Suppressor macrophage treated with lipopolysaccharide for 1 hour (primary cell): ENCODE measurements around the gene MCTP1.
"Not testable (repeated sequence)": the region's sequence is repeated elsewhere in the genome, so short reads cannot be mapped to it uniquely, and the experiment has no call there.

Source experiments
- DNase-seq, 3 donors: peaks; one replicate each; pipeline ENCODE4 v3.0.0-alpha.2; 2020 to 2022

MCTP1 gene

DNA sequence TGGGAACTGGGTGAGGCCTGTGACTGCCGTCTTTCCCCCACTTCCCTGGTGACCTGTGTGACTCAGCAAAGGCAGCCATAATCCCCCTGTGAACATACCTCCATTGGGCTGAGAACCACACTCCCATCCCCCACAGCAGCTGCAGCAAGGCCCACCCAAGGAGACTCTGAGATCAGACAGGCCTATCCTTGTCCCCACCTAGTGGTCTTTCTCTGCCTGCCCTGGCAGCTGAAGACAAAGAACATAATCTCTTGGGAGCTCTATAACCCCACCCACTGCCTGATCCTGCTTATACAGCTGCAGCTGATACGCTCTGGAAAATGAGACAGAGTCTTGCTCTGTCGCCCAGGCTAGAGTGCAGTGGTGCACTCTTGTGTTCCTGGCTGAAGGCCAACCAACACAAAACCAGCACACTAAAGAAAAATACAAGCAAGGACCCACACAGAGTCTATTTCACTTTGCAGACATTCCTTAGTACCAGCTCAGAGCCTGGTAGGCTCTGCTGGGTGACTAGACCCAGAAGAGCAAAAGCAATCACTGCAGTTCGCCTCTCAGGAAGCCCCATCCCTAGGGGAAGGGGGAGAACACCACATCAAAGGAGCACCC lies 106.7 kb downstream of the MCTP1 start:
- no peak for DNase-seq

DNA sequence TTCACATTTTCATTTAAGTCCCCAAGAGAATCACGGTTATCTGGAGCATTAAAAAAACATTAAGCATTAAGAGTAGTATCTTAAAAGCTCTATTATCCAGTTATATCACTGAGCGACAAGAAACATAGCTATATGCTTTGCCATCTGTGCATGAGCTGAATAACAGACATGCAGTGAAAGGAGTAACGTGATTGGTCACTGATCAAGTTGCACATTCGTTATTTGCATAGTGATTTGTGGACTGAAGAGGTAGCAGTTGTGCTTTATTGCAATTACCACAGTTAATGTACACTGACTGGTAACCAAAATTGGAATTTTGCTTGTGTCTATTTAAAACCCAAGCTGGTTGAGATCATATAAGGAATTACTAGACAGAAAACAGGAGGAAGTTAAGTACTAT lies 107.4 kb downstream of the MCTP1 start:
- DNase-seq = no peak

DNA sequence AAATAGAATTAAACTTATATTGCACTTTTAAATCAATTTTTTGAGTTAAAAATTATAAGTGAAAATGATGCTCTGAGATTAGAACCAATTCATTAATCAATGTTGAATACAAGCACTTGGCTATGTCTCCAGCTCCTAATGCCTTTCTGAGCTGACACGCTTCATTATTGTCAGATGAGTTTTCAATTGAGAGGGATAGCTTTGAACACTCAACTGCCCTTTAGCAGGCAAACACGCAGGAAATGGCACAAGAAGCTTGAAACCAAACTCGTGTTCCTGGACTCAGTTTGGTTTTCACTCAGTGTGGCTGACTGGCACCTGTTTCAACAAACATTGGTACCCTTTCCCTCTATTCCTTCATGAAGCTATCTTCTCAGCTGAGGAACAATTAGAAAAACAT lies 109.8 kb downstream of the MCTP1 start:
- no peak for DNase-seq

DNA sequence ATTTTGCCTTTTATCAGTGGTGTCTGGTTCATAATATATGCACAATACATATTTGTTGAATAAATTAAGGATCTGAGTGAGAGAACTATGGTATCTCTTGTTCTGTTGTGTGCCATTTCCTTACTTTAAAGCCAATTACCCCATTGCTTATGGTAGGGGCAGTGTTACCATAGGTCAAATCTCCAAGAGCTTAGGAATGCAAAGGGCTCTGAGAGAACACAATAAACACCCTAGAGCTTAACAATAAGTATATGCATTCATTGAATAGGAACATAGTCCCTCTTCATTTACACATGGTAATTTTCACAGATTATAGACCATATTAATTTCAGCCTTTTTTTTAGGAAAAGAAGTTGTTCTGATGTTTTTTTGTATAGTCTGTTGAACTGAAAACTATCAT lies 112.2 kb downstream of the MCTP1 start:
- DNase-seq = no peak

DNA sequence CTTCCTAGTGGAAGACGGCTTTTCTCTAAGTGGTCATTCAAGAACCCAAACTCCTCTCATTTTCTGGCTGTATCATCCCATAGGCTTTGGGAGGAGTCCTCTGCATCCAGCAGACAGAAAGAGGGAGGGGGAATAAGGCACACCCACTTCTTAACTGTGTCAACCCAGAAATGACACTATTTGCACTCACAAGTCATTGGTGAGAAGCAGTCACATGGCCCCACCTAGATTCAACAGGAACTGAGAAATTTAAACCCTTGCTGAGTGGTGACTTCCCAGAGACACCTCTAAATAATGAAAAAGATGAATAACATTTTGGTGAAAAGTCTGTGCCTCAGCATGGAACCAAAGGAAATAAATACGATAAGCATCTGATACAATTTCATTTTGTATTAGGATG lies 120.0 kb downstream of the MCTP1 start:
- DNase-seq = no peak

DNA sequence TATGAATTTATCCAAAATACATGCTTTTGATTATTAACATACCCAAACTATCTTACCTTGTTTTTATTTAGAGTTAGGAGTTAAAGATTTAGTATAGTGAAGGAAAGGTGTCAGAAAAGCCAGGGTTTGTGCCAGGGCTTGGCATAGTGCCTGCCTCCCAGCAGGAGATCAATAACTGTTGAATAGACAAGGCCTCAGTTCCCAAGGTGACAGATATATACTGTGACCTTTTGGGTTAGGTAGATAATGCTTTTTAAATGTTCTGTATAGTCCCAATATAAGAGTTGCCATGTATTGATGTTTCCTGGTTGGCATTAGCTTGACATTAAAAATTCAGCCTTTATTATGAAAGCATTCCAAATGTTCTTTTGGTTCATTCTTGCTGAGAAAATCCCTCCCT lies 121.8 kb downstream of the MCTP1 start:
- DNase-seq = no peak

DNA sequence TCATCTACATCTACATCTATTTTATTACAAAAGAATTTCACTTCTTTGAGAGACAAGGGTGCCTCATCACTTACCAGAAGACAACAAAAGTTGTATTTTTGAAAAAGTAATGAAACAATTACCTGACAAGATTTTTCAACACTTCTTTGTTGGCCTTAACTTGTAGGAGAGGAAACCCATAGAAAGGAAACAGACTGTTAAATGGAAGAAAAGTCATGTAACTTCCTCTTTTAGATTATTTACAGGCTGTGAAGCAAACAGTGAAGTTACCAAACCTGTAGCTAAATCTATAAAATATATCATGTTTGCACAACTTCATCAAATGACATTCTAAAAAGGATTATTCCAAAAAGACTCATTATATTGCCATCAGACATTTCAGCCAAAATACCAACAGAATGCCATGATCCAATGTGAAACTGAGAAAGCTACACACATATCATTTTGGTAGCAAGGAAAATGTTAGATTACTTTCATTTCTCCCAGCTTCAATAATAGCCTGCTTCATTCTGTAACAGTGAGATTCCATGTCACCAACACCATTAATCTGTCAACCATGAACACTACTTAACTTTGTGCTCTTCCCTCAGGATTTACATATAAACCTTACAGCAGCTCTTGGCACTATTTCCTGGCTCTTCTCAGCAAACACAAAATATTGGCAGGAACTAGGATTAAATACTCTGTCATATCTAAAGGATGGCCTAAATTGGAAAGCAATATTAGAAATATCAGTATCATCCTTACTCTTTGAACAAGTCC lies 122.5 kb downstream of the MCTP1 start:
- peak in 2 of 3 donors; percentile 45 to 48 for DNase-seq

DNA sequence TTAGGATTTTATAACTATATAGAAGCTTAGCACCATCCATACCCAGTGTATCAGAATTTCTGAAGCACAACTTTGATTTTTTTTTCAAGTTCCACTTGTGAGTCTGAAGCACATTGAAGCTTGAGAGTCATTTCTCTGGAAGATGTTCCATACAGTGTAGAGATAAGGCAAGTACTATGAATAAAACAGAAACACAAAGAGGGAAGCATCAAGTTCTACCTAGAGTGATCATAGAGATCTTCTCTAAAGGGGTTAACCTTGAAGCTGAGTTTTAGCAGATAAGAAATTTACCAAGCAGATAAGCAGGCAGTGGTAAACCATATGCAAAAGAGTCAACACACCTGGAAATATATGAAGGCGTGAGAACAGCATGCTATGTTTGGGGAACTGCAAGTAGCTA lies 125.3 kb downstream of the MCTP1 start:
- no peak for DNase-seq

DNA sequence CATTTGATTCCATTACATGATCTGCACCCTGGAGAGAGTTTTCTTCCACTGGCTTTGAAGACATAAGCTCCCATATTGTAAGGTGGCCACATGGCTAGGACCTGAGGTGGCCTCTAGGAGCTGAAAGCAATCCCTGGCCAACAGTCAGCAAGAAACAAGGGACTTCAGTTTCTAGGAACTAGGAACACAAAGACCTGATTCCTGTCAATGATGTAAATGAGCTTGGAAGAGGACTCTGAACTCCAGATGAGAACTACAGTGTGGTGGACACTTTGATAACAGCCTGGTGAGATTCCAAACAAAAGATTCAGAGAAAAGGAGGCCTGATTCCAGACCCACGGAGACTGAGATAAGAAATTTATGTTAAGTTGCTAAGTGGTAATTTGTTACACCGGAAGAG lies 129.0 kb downstream of the MCTP1 start:
- DNase-seq = no peak

DNA sequence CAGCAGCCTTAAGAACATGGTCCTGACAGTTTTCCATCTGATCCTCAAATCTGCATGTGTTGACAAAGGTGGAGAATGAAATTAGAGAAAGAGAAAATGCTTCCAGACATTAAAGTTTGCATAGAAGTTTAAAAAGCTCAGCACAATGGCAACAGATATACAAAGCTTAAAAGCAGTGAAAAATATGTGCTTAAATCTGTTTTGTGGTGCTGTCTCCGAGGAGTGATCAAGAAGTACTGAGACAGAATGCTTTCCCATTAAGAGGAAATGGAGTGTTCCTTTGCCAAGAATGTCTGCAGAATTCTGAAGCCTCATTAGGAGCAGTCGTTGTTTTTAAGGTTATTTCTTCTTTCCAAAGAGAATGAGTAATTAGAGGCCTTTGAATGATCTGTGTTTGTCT lies 131.4 kb downstream of the MCTP1 start:
- DNase-seq = no peak

DNA sequence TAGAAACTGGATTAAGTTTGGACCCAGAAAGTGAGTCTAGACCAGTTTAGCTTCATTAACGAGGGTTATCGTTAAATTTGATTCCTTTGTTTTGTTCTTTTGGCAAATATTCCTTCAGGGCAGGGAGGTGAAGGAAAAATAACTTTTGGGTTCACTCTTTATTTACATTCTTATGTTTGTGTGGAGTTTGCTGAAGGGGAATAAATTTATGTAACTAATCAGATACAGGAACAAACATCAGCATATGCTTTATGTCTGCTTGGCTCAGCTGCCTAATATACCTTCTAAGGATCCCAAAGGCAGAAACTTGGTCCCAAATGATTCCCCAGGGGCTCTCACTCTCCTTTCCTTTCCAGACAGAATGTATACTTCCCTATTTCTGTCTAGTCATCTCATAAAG lies 132.4 kb downstream of the MCTP1 start:
- DNase-seq = peak in 2 of 3 donors; percentile 25 to 38

DNA sequence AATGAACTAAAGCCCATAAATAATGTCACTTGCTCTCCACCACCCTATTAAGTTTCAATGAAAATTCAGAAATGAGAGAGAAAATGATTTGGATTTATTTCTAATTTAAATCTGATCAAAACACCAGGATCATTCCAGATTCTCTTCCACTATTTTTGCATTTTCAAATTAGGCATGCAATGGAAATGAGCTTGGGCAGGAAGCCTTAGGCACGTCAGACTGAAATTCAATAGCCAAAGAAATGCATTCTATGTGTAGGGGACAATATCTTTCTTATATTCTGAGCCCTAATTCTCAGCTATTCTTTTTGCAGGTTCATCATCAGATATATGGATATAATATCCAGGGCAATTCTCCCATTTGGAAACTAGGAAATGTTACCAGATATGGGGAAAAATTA lies 132.8 kb downstream of the MCTP1 start:
- DNase-seq = no peak

DNA sequence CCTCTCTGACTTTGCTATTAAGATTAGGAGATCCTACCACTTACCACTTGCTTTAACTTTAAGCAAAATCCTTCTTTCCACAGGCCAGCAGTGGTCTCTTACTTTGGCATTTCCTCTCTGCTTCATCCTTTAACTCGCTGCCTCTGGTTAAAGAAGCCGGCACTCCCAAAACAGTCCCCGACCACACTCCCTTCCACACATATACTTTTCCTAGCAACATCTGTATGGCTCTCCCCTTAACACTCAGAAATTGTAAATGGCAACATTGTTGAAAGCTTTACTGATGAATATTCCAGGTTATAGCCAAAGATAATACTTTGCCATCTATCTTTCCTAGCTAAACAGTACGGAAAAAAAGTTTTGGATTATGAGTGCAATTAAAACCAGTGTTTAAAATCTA lies 133.2 kb downstream of the MCTP1 start:
- DNase-seq = no peak

DNA sequence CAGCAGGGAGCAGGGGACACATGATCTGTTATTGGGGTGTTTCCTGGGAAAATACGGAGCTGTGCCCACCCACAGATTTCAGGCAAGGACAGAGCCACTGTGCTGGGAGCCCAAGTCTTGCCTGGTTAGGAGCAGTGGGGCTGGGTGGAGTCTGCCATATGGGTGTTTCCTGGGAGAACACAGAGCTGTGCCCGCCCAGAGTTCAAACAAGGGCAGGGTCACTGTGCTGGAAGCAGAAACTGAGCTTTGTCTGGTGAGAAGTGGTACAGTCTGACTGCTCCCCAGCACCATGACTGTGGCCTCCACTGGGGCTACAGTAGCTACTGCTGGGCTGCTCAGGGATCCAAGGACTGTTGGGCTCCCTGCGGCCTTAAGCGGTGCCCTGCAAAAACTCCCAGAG lies 135.5 kb downstream of the MCTP1 start:
- DNase-seq = no peak

DNA sequence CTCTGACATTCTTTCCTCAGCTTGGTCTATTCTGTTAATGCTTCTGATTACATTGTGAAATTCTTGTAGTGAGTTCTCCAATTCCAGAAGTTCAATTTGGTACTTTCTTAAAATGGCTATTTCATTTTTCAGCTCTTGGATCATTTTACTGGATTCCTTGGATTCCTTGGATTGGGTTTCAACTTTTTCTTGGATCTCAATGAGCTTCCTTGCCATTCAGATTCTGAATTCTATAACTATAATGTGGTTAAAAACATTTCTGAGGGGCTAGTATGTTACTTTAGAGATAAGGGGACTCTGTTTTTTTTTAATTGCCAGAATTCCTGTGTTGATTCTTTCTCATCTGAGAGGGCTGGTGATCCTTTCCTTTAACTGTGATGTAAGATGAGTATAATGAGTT lies 136.4 kb downstream of the MCTP1 start:
- DNase-seq = no peak

DNA sequence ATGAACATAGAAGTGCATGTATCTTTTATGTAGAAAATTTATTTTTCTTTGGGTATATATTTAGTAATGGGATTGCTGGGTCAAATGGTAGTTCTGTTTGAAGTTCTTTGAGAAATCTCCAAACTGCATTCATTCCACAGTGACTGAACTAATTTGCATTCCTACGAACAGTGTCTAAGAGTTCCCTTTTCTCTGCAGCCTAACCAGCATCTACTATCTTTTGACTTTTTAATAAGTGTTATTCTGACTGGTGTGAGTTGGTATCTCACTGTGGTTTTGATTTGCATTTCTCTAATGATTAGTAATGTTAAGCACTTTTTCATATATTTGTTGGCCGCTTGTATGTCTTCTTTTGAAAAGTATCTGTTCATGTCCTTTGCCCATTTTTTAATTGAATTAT lies 141.0 kb downstream of the MCTP1 start:
- not testable (repeated sequence) for DNase-seq

DNA sequence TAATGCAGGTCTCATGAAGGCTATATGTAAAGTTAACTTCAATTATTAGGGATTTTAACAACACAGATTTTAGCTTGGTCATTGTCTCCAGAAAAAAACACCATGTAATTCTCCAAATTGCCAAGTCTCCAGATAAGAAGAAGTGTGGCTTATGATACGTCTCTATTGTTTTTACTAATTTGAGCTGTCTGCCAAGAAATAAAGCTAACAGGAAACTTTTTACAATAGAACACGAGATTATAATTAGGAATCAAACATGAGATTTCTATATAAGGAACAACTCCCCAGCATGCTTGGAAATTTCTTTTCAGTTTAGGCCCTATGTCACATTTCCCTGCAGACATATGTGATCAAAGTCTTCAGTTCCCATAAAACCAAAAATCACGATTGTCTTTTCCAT lies 142.7 kb downstream of the MCTP1 start:
- no peak for DNase-seq

DNA sequence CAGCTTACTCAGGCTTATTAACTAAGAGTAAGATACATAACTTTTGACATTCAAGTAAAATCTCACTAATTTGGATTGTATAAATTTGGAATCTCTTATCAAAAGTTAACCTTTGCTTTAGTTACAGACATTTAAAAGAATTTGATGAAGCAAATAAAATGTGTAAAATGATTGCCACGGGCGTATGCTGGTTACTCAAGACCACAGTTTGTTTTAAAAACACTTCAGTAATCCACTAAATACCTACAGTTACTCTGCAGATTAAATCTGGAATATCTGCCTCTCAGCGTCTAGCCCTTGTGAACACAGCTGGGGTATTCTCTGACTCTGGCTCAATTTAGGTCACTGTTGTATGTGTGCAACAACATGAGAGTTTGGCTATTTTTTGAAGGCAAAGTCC lies 143.8 kb downstream of the MCTP1 start:
- DNase-seq = no peak

DNA sequence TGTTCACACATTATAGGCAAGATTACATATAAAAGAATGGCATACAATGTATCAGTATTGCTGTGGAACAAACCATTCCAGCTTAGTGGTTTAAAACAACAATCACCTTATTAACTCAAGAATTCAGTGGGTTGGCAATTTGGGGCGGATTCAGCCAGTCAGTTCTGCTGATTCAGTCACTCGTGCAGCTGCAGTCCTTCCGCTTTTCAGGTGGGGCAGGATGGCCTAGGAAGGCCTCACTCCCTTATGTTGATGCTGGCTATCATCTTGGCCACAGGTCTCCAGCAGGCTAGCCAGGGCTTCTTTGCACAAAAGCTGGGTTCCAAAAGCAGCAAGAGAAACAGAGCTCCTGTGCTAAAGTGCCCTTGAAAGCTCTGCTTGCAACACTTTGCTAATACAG lies 150.6 kb downstream of the MCTP1 start:
- no peak for DNase-seq

DNA sequence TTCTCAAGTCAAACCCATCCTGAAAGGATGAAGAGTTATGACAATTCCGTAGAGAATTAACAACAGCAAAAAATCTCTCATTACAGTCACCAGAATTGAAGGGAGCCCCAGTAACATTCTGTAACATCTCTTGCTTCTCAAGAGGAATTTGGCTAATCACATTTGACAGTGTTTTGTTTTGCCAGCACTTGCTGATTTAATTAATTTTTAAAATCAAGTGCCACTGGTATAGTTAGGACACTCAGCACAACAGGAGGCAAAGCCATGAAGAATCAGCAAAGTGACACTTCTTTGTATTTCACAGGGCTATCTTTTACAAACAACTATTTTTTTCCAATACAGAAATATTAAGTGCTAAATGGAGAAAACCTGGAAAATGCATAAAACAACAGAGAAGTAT lies 152.8 kb downstream of the MCTP1 start:
- DNase-seq = no peak

DNA sequence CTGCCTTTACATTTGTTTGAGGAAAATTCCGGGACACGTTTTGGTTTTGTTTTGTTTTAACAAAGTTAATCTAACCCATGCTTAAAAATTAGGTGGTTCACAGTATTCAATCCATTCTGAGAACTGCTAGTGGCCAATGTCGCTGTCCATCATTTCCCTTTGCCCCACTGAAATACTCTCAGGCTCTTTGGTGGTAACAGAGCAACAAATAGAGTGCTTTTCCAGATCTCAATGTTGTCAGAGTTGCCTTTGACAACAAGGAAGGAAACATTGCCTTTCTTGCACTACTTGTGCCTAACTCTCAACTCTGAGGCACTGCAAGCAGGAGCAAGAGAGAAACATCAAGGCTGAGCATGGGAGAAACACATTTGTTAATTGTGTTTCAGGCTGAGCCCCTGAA lies 154.0 kb downstream of the MCTP1 start:
- DNase-seq = no peak

DNA sequence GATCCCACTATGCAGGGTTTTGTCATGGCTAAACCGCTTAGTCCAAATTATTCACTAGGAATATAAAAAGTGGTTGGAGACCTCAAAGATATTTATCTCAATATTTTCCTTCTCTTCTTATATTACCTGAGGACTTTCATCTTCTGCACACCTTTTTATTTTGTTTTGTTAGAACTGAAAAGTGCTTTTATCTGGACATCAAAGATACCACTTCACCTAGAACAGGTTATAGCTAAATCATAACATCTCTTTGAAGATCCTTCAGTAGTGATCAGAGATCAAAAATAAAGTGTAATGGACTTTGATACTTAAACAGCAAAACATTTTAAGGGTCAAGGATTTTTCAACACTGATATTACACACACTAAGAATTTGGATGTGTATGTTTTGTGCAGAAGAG lies 160.2 kb downstream of the MCTP1 start:
- no peak for DNase-seq

DNA sequence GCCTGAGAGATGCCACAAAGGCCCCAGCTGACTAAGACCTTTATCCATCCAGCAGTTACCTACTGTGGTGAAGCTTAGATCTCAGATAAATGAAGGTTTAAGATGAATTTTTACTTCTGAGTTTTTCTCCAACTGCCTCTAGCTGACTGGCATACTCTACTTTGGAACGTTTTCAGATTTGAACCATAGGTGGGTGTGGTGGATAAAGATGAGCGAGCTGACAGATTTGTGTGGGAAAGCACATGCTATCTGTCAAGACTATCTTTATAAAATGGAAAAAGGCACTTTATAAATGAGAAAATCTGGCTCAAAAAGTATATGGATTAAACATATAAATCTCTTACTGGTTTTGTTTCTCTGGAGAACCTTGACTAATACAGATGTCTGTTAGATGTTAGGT lies 160.8 kb downstream of the MCTP1 start:
- no peak for DNase-seq

DNA sequence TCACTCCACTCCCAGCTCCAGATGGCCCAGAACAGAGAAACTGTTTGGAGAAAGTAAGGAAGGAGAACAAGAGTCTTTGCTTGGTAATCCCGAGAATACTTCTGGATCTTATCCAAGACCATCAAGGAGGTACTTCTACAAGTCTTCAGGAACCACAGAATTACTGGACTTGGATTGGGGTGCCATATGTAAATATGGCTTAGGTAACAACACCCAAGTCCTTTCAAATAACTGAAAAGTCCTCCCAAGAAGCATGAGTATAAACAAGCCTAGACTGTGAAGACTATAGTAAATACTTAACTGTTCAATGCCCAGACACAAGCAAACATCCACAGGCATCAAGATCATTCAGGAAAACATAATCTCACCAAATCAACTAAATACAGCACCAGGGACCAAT lies 170.0 kb downstream of the MCTP1 start:
- no peak for DNase-seq

DNA sequence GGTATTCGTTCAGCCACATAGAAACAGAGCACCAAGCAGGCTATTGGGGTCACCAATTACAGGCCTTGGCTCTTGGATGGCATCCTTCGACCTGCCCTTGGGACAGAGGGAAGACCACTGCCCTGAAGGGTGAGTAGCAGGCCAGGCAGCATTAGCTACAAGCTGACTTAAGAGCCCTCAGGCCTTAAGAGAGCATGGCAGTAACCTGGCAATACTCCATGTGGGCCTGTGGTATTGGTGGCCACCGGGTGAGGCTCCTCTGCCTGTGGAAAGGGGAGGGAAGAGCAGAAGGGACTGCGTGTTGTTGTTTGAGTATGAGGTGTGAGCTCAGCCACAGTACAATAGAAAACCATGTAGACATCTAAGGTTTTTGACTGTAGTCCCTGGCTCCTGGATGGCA lies 170.6 kb downstream of the MCTP1 start:
- DNase-seq = no peak
